ENCODE results near the gene PRG3. TPM values are rescaled to one million over a fixed set of nuclear protein-coding genes. Genes with fewer than 3 reads are reported as not detected.

Gene PRG3
- total and polyA plus RNA-seq, 2 of the 4 experiments (the other 2 are of a cell fraction): not detected

DNA sequence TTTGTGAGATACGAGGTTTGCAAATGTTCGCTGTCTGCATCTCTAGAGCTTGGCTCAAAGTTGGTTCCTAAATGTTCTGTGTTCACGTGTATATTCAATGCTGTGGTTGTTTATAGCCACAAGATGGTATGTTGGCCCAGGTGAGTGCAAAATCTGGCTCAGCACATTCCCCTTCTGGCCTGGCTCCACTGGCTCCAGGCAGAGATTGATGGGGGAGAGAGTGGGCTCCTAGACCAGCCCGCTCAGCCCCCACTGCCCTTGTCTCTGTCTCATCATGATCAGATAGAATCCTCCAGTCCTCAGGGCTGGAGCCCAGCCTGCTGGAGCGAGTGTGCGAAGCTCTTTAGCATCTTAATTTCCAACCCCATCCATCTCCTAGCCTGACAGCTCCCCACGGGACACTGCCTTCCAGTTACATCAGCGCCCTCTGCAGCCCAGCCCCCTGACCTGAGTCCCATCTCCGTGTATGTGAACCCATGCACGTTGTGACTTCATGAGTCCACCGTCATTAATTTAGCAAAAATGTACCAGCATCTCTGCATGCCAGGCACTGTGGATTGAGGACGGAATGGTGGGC, 40.8 kb downstream of the PRG3 start:
- in situ Hi-C loops (cut with MboI; ENCODE audit: low sequenced_read_pairs): loop anchor here (5.0 kb wide), 1 partner anchor 187 kb away; no protein-coding TSS in a partner anchor
- Histone ChIP-seq H3K4me3 (ENCODE audit: insufficient read depth, low read depth, low read length) (no peak overlapping the region), H3K27ac (ENCODE audit: insufficient read depth, low read length) (no peak overlapping the region), H3K23ac (ENCODE audit: low read depth, low read length) (no peak overlapping the region), H3K9ac (ENCODE audit: low read depth, low read length) (no peak overlapping the region), H3K36me3 (ENCODE audit: control insufficient read depth, insufficient read depth, low read length) (no peaks in the 10 kb centered on the region), H2BK20ac (ENCODE audit: low read depth, low read length) (no peak overlapping the region), H4K91ac (ENCODE audit: insufficient read depth, low read depth, low read length) (no peak overlapping the region), H3K9me3 (ENCODE audit: control insufficient read depth, insufficient read depth, low read length) (no peaks in the 10 kb centered on the region), H3K4ac (ENCODE audit: low read depth, low read length) (no peak overlapping the region), H4K20me1 (ENCODE audit: insufficient read depth, low read length) (no peaks in the 10 kb centered on the region), H3K27me3 (ENCODE audit: control insufficient read depth, insufficient read depth, low read length) (peaks cover 31% of the 10 kb centered on the region), H3K9me1 (ENCODE audit: insufficient read depth, low read length) (peaks cover 6% of the 10 kb centered on the region), H4K8ac (ENCODE audit: low read depth in 2 of 2, low read length in 2 of 2) (no peak overlapping the region), H2BK15ac (ENCODE audit: low read depth, low read length) (no peak overlapping the region), H2AK5ac (ENCODE audit: low read depth, low read length) (no peak overlapping the region), H3K4me2 (ENCODE audit: low read depth, low read length) (no peak overlapping the region), H2BK5ac (ENCODE audit: low read depth, low read length, poor library complexity, severe bottlenecking) (no peak overlapping the region), H3K79me1 (ENCODE audit: low read depth in 1 of 2, low read length in 2 of 2) (peaks cover 2 to 12% of the 10 kb centered on the region in 2 experiments; a peak in 3 of 4 replicates), H3K56ac (ENCODE audit: extremely low read depth, insufficient read depth, low read length) (no peak overlapping the region), H2AFZ (replicated peaks; ENCODE audit: low read length, poor library complexity) (no peak overlapping the region), H4K5ac (ENCODE audit: low read depth, low read length) (no peak overlapping the region), H3K18ac (ENCODE audit: low read depth, low read length) (no peak overlapping the region), H3K4me1 (ENCODE audit: control insufficient read depth, insufficient read depth, low read length) (peaks cover 5% of the 10 kb centered on the region), H3K14ac (replicated peaks; ENCODE audit: low read depth, low read length) (no peak overlapping the region), H2BK120ac (ENCODE audit: low read depth, low read length) (no peak overlapping the region), H2AK9ac (replicated peaks; ENCODE audit: low read depth, low read length, poor library complexity) (no peak overlapping the region)
- POLR2A ChIA-PET (ENCODE audit: unreplicated experiment): no interaction called here
- no peak for ATAC-seq (ENCODE audit: low read depth)
- intact Hi-C loops (cut with micrococcal nuclease): loop anchor here (10.0 kb wide), 1 partner anchor 1185 kb away; no protein-coding TSS in a partner anchor
- BruUV-seq (replicated peaks): no TSS peak
- CTCF ChIA-PET: interaction anchor here (0.5 kb wide), 1 partner anchor 323 kb away, joined by 4 read pairs; no protein-coding TSS in a partner anchor
- TF ChIP-seq FOS (IDR thresholded peaks at IDR 0.05; ENCODE audit: low read depth, low read length): no peak
- TF ChIP-seq RAD21 (IDR thresholded peaks at IDR 0.05; ENCODE audit: low read length): peak; percentile 14; the same call in 1 of the 2 replicates
- WGBS, 2 experiments (ENCODE audit: extremely low coverage in 2 of 2, insufficient read length in 1 of 2): 4% methylated on average over 5 of the region's 12 CpGs; no CpG with 5 or more reads in 1 of the 2 experiments
- DNase-seq: no peak
- dilution Hi-C loops (cut with HindIII; ENCODE audit: low sequenced_read_pairs, unreplicated experiment): no loop called here

Measured in IMR-90 (cell line).